ENCODE data around the gene DNTT.

The DNTT gene

DNA sequence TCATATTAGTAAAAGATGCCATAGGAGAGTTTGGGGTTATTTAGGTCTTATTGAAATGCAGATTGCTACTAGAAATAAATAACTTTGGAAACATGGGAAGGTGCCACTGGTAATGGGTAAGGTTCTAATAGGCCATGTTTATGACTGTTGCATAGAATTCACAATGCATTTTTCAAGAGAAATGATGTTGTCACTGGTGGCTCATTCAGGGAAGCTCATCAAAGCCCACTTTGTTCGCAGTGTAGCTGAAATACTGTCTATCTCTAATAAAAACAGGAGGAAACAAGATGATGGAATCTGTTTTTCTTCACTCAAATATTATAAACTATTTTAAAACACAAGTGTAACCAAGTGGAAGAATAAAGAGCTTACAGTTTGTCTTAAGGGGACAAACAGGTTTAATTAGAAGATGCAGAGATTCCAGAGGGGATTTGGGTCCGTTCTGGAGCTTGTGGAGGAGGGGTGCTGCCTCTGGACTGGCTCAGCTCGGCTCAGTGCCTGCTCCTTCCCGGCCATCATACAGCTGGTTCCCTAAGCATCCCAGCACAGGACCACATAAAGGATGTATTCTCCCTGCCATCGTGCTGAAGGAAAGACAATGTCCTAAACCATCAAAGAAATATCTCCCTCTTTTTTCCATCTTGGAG lies 34.2 kb downstream of the DNTT start:
- TF ChIP-seq GATA2 (IDR thresholded peaks at IDR 0.05; ENCODE audit: low read depth, low read length) (no peak), GATA3 (IDR thresholded peaks at IDR 0.05; ENCODE audit: low read depth, low read length) (no peak)

DNA sequence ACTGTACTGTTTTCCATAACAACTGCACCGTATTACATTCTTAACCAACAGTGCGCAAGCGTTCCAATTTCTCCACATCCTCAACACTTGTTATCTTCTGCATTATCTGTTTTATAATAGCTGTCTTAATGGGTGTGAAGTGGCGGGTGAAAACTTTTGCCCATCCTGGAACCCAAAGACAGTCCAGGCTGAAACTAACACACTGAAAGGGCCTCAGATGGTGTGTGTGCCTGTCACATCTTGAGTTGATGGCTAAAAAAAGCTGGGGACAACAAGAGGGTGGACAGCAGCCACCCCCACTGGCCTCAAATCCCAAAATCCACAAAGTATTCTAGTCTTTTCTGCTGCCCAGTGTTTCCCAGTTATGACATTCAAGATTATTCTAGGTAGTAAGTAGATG lies 35.1 kb downstream of the DNTT start:
- TF ChIP-seq GATA3 (IDR thresholded peaks at IDR 0.05; ENCODE audit: low read depth, low read length), result no peak
- no peak for TF ChIP-seq GATA2 (IDR thresholded peaks at IDR 0.05; ENCODE audit: low read depth, low read length)

DNA sequence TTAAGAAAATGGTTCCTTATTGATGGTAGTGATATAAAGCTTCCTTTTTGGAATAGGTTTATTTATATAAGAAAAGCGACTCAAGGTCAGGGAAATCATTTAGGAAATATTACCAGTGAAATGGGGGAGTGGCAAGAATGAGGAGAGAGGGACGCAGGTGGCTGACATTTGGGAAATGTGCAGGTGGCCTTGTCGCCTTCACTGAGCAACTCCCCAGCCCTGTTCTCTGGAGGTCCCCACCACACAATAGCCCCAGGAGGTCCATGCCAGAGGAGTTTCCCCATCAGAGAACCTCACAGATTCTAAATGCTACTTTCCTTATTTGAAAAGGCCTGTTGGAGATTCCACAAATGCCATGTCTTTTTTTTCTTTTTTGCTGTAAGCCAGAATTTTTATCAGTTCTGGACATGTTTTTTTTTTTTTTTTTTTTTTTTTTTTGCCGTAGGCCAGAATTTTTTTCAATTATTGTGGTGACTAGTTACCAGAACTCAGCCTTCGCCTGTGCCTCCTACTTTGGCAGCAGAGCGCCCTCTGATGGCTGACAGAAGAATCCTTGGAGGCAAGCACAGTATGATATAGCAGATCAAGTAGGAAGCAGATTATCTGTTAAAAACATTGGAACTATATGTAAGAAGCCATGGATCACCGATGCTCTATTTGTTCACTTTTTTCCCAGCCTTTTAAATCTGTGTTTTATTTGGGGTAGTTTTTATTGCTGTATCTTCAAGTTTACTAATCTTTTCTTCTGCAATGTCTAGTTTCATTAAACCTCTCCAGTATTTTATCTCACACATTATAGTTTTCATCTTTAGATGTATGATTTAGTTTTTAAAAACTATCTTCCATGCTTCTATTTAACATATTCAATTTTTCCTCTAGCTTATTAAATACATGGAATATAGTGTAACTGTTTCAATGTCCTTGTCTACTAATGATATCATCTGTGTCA lies 36.0 kb downstream of the DNTT start:
- TF ChIP-seq GATA3 (IDR thresholded peaks at IDR 0.05; ENCODE audit: low read depth, low read length), result no peak
- no peak for TF ChIP-seq GATA2 (IDR thresholded peaks at IDR 0.05; ENCODE audit: low read depth, low read length)

DNA sequence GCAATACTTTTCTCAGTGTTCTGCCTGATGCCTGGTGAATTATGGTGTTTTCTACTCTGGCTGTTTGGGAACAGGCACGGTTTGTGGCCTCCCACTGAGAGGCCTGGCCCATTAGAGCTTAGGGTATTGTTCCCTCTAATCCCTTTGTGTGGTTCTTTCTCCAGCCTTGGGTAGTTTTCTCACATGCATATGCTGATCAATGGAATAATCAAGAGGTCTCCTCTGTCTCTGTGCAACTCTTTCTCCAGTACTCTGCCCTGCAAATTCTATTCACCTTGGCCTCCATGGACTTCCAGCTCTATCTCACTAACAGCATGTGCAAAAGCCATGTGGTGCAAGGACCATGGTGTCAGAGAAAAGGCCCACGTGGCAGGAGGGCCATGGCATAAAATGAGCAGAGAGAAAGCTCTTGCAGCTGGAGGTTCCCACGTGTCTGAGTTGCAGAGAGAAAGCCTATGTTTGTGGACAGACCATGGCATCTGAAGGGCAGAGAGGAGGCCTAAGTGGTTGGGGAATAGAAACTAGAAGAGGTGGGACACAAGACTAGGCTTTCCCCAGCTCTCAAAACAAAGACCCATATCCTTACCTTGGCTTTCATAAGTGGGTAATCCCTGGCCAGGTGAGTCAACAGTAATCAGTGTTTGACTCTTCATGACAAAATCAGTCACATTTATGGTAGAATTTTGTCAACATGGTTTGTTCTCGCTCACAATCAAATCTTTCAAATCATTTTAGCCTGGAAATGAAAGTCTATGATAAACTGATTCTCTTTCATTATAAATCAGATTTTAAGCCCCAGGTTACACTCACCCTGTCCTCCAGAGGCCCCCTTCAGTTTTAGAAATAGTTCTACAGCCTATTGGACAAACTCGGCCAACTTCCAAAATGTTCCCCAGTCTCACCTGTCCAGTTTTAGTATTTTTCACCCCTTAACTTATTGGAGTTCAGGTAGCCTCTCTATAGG lies 37.3 kb downstream of the DNTT start:
- TF ChIP-seq GATA2 (IDR thresholded peaks at IDR 0.05; ENCODE audit: low read depth, low read length) (no peak), GATA3 (IDR thresholded peaks at IDR 0.05; ENCODE audit: low read depth, low read length) (no peak)

DNA sequence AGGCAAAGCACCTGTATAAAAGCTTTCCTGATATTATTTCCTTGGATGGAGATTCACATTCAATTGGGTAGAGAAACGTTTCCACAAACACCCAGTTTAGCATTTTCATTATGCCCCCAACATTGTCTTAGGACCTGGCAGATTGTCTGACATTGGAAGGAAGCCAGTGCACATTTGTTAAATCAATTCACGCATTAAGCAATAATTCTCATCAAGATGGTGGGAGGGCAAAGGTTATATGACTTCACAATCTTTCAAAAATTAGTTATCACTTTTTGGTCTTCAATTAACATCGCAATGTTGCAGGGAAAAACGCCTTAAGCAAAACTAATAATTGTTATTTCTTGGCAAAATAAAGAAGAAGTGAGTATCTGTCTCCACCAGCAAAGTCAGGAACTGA lies 38.2 kb downstream of the DNTT start:
- TF ChIP-seq GATA3 (IDR thresholded peaks at IDR 0.05; ENCODE audit: low read depth, low read length), result no peak
- no peak for TF ChIP-seq GATA2 (IDR thresholded peaks at IDR 0.05; ENCODE audit: low read depth, low read length)

DNA sequence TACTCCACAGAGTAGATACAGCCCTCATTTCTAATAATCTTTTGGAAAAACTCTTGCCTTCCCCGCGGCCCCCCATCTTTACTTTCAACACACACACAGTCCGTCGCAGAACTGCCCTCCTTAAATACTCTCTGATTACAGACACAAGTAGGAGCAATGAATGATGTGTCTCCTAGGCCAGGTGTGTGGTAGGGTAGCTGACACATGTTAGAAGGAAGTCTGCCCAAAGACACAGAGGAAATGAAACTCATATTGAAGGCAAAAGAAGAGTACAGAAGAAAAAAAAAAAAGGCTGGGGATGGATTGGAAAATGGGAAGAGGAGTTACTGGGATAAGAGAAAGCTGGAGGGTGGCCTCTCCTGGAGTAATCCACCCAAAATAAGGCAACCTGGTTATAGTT lies 39.9 kb downstream of the DNTT start:
- TF ChIP-seq GATA3 (IDR thresholded peaks at IDR 0.05; ENCODE audit: low read depth, low read length) (no peak), GATA2 (IDR thresholded peaks at IDR 0.05; ENCODE audit: low read depth, low read length) (no peak)

DNA sequence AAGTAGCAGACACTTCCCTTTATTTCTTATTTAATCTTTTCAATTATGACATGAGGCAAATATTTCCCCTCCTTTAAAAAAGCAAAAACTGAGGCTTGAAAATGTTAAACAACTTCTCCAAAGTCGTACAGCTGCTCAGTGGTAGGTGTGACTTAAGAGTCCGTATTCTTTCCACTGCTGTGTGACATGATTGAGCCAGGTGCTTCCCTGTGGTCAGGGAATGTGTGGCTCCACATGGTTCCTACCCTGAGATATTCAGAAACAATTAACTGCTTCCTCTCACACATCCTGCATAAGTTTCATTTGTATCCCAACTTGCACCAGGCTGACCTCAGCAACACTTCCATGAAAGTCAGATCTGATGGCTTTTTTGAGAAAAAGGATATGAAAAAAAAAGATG lies 41.0 kb downstream of the DNTT start:
- TF ChIP-seq GATA3 (IDR thresholded peaks at IDR 0.05; ENCODE audit: low read depth, low read length) (no peak), GATA2 (IDR thresholded peaks at IDR 0.05; ENCODE audit: low read depth, low read length) (no peak)

DNA sequence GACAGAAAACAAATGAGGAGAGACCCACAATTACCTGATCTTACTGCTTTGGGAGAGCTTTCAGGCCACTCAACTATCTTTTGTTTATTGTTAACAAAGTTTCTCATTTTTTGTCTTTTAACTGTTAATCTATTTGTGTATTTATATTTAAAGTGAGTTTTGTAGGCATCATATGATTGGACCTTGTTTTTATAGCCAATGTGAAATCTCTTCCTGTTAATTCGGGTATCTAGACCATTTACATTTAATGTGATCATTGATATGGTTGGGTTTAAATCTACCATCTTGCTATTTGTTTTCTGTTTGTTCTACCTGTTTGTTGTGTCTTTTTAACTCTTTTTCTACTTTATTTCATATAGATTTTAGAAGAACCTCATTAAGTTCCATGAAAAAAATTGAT lies 42.1 kb downstream of the DNTT start:
- no peak for TF ChIP-seq GATA3 (IDR thresholded peaks at IDR 0.05; ENCODE audit: low read depth, low read length)
- no peak for TF ChIP-seq GATA2 (IDR thresholded peaks at IDR 0.05; ENCODE audit: low read depth, low read length)

DNA sequence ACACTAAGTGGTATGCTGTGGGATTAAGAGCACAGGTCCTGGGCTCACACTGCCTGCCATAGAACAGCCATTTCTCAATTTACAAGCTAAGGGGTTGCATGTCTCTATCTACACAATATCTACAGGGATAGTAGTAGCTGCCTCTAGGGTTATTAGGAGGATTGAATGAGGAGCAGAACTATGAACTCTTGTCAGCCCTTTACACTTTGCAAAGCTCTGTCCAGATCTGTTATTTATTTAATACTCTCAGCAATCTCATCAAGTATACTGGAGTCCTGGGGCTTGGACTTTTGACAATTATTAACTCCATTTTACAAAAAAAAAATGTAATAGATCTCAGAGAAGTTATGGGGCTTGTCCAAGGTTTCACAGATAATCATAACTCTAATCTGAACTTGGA lies 47.8 kb downstream of the DNTT start:
- TF ChIP-seq GATA3 (IDR thresholded peaks at IDR 0.05; ENCODE audit: low read depth, low read length), result no peak
- no peak for TF ChIP-seq GATA2 (IDR thresholded peaks at IDR 0.05; ENCODE audit: low read depth, low read length)

DNA sequence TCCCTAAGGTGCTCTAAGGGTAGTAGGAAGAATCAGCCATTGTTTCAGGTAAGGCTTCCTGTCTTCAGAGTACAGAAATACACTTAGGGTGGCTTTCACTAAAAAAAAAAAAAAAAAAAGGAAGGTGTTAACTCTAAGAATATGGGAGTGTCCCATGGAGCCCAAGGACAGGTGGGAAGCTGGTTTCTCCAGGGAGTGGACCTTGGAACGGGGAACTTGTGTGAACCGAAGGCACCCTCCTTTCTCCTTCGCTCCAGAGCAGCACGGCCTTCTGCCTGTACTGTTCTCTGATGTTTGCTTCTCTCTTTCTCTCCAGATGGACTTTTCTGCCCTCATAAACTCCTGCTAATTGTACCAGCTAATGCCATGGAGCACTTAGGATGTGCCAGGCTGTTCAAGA lies 48.3 kb downstream of the DNTT start:
- no peak for TF ChIP-seq GATA2 (IDR thresholded peaks at IDR 0.05; ENCODE audit: low read depth, low read length)
- no peak for TF ChIP-seq GATA3 (IDR thresholded peaks at IDR 0.05; ENCODE audit: low read depth, low read length)

DNA sequence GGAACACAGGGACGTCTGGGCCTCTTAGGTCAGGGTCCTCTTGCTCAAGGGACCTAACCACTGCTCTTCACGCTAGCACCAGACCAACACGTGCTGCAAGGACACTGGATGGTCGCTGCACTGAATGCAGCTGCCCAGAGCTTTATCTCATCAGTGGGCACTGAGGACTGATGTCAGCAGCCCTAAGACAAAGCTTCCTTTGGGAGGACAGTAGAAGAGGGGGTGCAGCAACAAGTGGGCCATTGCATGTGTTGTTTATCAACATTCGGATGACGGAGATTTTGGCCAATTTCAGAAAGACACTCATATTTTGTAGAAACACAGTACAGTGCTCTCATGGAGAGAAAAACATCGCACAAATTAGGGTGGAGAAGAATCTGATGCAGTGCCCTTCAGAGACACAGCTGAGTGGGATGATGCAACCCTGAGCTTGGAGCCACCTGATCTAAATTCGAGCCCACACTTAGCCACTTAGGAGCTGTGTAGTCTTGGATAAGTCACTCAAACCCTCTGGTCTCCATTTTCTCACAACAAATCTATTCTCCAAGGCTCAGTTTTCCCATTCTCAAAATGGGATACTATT lies 52.9 kb downstream of the DNTT start:
- no peak for TF ChIP-seq GATA3 (IDR thresholded peaks at IDR 0.05; ENCODE audit: low read depth, low read length)
- no peak for TF ChIP-seq GATA2 (IDR thresholded peaks at IDR 0.05; ENCODE audit: low read depth, low read length)

DNA sequence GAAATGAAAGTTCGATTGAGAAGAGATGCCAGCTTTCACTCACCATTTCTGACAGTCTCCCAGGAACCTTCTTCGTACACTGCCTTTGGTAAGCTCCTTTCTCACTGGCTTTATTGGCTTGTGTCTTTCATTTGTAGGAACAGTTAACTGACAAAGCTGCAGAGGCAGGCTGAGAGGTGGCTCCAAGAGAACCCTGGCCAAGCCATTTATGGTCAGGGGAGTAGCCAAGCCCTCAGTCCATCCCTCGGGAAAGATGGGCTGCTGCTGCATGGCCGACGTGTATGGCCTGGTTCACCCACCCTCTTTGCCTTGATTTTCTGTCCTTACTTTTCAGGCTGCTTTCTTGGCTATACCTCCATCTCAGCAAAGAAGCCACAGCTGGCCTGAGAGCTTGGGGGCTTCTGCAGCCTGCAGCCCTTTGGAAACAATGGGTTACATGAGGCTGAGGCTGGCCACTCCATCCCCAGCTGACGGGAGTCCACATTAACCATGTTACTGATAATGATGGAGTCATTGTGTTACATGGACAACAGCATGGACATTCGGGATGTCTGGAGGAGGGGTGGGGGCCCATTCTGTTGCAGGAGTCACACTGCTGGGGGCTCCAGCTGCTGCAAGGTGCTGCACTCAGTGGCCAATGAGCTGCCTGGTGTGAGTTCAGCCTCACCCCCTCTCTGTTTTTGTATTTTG lies 54.8 kb downstream of the DNTT start, which contains the start of gene OPALIN:
Gene OPALIN (minus strand): TSS at position 152 of the 690 bp plus-strand sequence. CDS start 106 bp downstream, at position 46.
- TF ChIP-seq GATA2 (IDR thresholded peaks at IDR 0.05; ENCODE audit: low read depth, low read length), result no peak

DNA sequence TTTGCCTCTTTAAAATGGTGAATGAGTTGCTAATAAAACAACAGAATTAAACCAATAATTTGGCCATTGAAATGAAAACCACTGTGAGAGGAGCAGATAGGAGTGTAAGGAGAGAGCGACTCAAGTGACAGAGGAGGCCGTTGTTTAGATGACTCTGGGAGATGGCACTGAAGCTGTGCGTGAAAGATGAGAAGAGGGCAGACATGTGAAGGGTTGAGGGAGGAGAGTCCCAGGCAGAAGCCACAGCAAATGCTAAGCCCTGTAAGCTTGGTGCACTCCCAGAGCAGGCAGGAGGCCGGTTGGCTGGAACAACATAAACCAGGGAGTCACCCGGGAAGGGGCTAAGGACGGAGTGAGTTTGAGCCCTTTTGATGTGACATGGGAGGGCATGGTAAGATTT lies 55.4 kb downstream of the DNTT start:
- no peak for TF ChIP-seq GATA3 (IDR thresholded peaks at IDR 0.05; ENCODE audit: low read depth, low read length)
- no peak for TF ChIP-seq GATA2 (IDR thresholded peaks at IDR 0.05; ENCODE audit: low read depth, low read length)

Data from SH-SY5Y (cell line).